HepG2 (cell line): ENCODE data around the gene NT5C3B. TPM values are rescaled to one million over a fixed set of nuclear protein-coding genes. Genes with fewer than 3 reads are reported as not detected.
A peak's percentile ranks its signal among the peaks of the same experiment; 100 is the strongest.

Source experiments
- ELF3 ChIP-seq: IDR thresholded peaks from 2 replicates; pipeline ENCODE4 v1.6.1; 2016; ENCODE audit warnings: missing genetic modification reagents, missing compliant biosample characterization
- MTF1 ChIP-seq: sonication (generic); formaldehyde crosslinking; IDR thresholded peaks from 2 replicates; pipeline ENCODE4 v1.5.0; 2020; ENCODE audit warnings: missing genetic modification reagents
- NCOA5 ChIP-seq: sonication (generic); formaldehyde crosslinking; IDR thresholded peaks from 2 replicates; pipeline ENCODE4 v1.4.0; 2020; ENCODE audit warnings: missing genetic modification reagents
- PCBP2 ChIP-seq: fragments of 200-400 bp; formaldehyde crosslinking; optimal IDR thresholded peaks from 2 replicates; pipeline ENCODE3; 2018; ENCODE audit warnings: low read length, low read depth; ENCODE audit not compliant: poor library complexity, severe bottlenecking
- RBM39 ChIP-seq: fragments of 200-400 bp; formaldehyde crosslinking; IDR thresholded peaks from one replicate; pipeline ENCODE4 v1.6.1; 2018; ENCODE audit warnings: antibody characterized with exemption, mild to moderate bottlenecking, low read depth, low read length; ENCODE audit not compliant: poor library complexity, severe bottlenecking
- REL ChIP-seq: sonication (generic); formaldehyde crosslinking; conservative IDR thresholded peaks from 2 replicates; pipeline ENCODE4 v1.8.0; 2022; ENCODE audit warnings: mild to moderate bottlenecking, missing genetic modification reagents, moderate library complexity
- RFX3 ChIP-seq: IDR thresholded peaks from 2 replicates; pipeline ENCODE4 v1.6.1; 2016; ENCODE audit warnings: missing biosample characterization, missing genetic modification reagents
- RFX5 ChIP-seq: IDR thresholded peaks from 2 replicates; pipeline ENCODE4 v1.6.1; 2011; ENCODE audit warnings: low read depth, low read length, improper control_type of control experiment
- SNAPC4 ChIP-seq: sonication (generic); formaldehyde crosslinking; IDR thresholded peaks from 2 replicates; pipeline ENCODE4 v1.4.0; 2020; ENCODE audit warnings: mild to moderate bottlenecking, missing genetic modification reagents
- TBX2 ChIP-seq: sonication (generic); formaldehyde crosslinking; IDR thresholded peaks from 2 replicates; pipeline ENCODE4 v1.5.0; 2020; ENCODE audit warnings: missing genetic modification reagents, mild to moderate bottlenecking, borderline replicate concordance
- ZC3H13 ChIP-seq: sonication (generic); formaldehyde crosslinking; IDR thresholded peaks from 2 replicates; pipeline ENCODE4 v1.8.1; 2023; ENCODE audit warnings: mild to moderate bottlenecking, missing genetic modification reagents, moderate library complexity
- ZFYVE20 ChIP-seq: sonication (generic); formaldehyde crosslinking; IDR thresholded peaks from 2 replicates; pipeline ENCODE4 v1.8.0; 2023; ENCODE audit warnings: low read depth, mild to moderate bottlenecking, moderate library complexity, missing genetic modification reagents, borderline replicate concordance
- ZNF160 ChIP-seq: sonication (generic); formaldehyde crosslinking; IDR thresholded peaks from 2 replicates; pipeline ENCODE4 v1.8.0; 2022; ENCODE audit warnings: mild to moderate bottlenecking, inconsistent platforms, missing genetic modification reagents
- ZNF609 ChIP-seq: sonication (generic); formaldehyde crosslinking; IDR thresholded peaks from 2 replicates; pipeline ENCODE4 v1.4.0; 2020; ENCODE audit warnings: mild to moderate bottlenecking, missing genetic modification reagents, borderline replicate concordance
- ZNF7 ChIP-seq: IDR thresholded peaks from 2 replicates; pipeline ENCODE4 v1.6.1; 2016; ENCODE audit warnings: missing biosample characterization, missing genetic modification reagents
- ZNF766 ChIP-seq: sonication (generic); formaldehyde crosslinking; IDR thresholded peaks from 2 replicates; pipeline ENCODE4 v1.5.0; 2020; ENCODE audit warnings: missing genetic modification reagents, borderline replicate concordance
- polyA plus RNA-seq, 8 experiments: library from polyadenylated mRNA; depleted of rRNA in 3 of 8; stranded (reverse) in 7 of 8; unstranded in 1 of 8; fragments of >200 nt; fragmentation: Illumina TruSeq in 4 of 8; extraction: Trizol in 4 of 8; gene quantifications; 2 replicates each; pipeline versions ENCODE4 v1.2.1 to v1.2.3, GENCODE V29; 2011 to 2016; ENCODE audit warnings: low read depth in 4 of 8, missing spikeins in 1 of 8, mixed read lengths in 1 of 8; ENCODE audit not compliant: insufficient read depth in 1 of 8
- total RNA-seq, 5 experiments: library from RNA; depleted of rRNA; stranded (reverse); fragments of >200 nt; fragmentation: Illumina TruSeq; extraction: Trizol; gene quantifications; 2 replicates each; pipeline ENCODE4 v1.2.3, GENCODE V29; 2016; ENCODE audit warnings: low read depth in 1 of 5
- TF ChIP-seq, protein P1 (sequence below): sonication (generic); formaldehyde crosslinking; conservative IDR thresholded peaks from 2 replicates; pipeline ENCODE4 v1.8.0; 2022; ENCODE audit warnings: missing genetic modification reagents

Gene NT5C3B
- total and polyA plus RNA-seq, 2 of the 13 experiments (the other 11 are each of a cell fraction or from before 2014, with no cell fraction given), result 104 to 126 TPM

DNA sequence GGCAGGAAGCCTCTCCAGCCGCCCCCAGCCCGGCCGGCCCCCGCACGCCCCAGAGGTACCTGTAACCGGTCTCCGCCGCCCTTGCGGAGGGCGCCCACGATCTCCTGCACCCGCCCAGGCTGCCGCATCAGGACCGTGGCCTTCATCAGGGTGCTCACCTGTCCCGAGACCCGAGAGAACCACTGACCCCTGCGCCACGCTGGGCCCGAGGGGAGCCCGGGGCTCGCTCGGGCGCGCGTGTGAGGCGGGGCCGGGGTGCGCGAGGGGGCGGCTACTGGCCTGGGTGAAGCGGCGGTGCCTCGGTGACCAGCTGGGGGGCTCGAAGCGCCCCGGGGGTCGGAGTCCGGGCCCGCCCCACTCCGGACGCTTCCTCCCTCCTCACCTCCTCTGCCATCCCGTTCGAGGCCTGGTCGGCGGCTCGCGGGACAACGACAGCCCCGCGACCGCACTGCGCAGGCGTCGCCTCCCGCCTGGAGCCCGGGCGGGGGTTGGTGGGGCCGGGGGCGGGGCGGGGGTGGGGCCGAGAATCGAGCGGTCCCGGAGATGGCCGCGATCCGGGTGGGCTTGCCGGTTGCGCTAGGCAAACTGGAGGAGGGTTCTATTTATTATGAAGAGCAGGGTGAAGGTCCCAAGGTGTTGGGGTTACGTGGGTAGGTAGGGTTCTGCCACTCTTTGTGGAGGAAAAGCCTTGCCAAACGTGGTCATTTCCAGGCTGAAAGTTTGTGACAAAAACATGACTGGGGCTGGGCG lies at the start of gene NT5C3B (continued):
- TF ChIP-seq, protein P1, sequence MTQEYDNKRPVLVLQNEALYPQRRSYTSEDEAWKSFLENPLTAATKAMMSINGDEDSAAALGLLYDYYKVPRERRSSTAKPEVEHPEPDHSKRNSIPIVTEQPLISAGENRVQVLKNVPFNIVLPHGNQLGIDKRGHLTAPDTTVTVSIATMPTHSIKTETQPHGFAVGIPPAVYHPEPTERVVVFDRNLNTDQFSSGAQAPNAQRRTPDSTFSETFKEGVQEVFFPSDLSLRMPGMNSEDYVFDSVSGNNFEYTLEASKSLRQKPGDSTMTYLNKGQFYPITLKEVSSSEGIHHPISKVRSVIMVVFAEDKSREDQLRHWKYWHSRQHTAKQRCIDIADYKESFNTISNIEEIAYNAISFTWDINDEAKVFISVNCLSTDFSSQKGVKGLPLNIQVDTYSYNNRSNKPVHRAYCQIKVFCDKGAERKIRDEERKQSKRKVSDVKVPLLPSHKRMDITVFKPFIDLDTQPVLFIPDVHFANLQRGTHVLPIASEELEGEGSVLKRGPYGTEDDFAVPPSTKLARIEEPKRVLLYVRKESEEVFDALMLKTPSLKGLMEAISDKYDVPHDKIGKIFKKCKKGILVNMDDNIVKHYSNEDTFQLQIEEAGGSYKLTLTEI, result no peak
- TF ChIP-seq ZNF7 (CRISPR knock-in tag), result no peak
- TF ChIP-seq ZNF766 (CRISPR knock-in tag), result no peak
- 0 out of 2 replicates have a peak, but pooled peaks have one; percentile 49 for TF ChIP-seq ZC3H13 (CRISPR knock-in tag)
- 0 out of 2 replicates have a peak, but pooled peaks have one; percentile 9 for TF ChIP-seq ZNF609 (CRISPR knock-in tag)
- no peak for TF ChIP-seq SNAPC4
- TF ChIP-seq RFX3 (CRISPR knock-in tag), result no peak
- TF ChIP-seq RFX5, result no peak
- no peak for TF ChIP-seq NCOA5 (CRISPR knock-in tag)
- TF ChIP-seq ZNF160, result peak; percentile 55; the same call in 1 of the 2 replicates
- TF ChIP-seq TBX2, result peak; percentile 66; the same call in 1 of the 2 replicates
- no peak for TF ChIP-seq RBM39
- TF ChIP-seq ZFYVE20 (CRISPR knock-in tag), result no peak
- TF ChIP-seq ELF3 (CRISPR knock-in tag), result 0 out of 2 replicates have a peak, but pooled peaks have one; percentile 8
- no peak for TF ChIP-seq MTF1 (CRISPR knock-in tag)
- peak; percentile 82; the same call in 1 of the 2 replicates for TF ChIP-seq REL (CRISPR knock-in tag)
- TF ChIP-seq PCBP2, result no peak
